DMS 273 treated with DMSO at 0.1 percent for 48 hours (cell line): ENCODE data around the gene CNN3.
A peak's percentile ranks its signal among the peaks of the same experiment; 100 is the strongest.

ENCODE experiments used
- DNase-seq: peaks from one replicate; lab custom pipeline; 2025; lab: John Stamatoyannopoulos, UW

The CNN3 gene

GRCh38 chr1:94856004-94856403 is 70.9 kb downstream of the CNN3 start:
- DNase-seq: no peak

- DNase-seq: no peak
These were observed 71.6 kb downstream of the CNN3 start for GRCh38 chr1:94855307-94855700.

GRCh38 chr1:94854458-94855306 is 72.2 kb downstream of the CNN3 start:
- peak; percentile 62 for DNase-seq

GRCh38 chr1:94852788-94853187 is 74.1 kb downstream of the CNN3 start:
- no peak for DNase-seq

GRCh38 chr1:94851571-94851970 is 75.3 kb downstream of the CNN3 start:
- DNase-seq: no peak
